NT2/D1 (cell line): ENCODE measurements around the gene MYO3B.

ENCODE experiments used
- YY1 ChIP-seq: IDR thresholded peaks from 2 replicates; pipeline ENCODE4 v1.6.1; 2011; ENCODE audit not compliant: insufficient read length, insufficient read depth
- ZNF274 ChIP-seq: IDR thresholded peaks from 2 replicates; pipeline ENCODE4 v1.6.1; 2011; ENCODE audit warnings: mild to moderate bottlenecking, low read depth, low read length

GRCh38 chr2:170320948-170321347 is 143.0 kb downstream of the MYO3B start:
- TF ChIP-seq YY1 (no peak), ZNF274 (no peak)
